Measurements from ENCODE around the gene GALNT13. TPM values are rescaled to one million over a fixed set of nuclear protein-coding genes. Genes with fewer than 3 reads are reported as not detected.

Gene GALNT13
- polyA plus RNA-seq, 2 of the 4 experiments (the other 2 are of a cell fraction), result 12.1 to 15.6 TPM

GRCh38 chr2:154198866-154199265 is 327.1 kb downstream of the GALNT13 start:
- CTCF ChIA-PET, result no interaction called here
- POLR2A ChIA-PET, result no interaction called here
- Histone ChIP-seq H3K4me1 (peaks cover 32% of the 10 kb centered on the region), H3K4me2 (no peak overlapping the region), H3K9me3 (no peaks in the 10 kb centered on the region), H3K27ac (no peak overlapping the region), H3K4me3 (no peak overlapping the region)
- DNase-seq (ENCODE audit: low read depth in 1 of 2, low spot score in 1 of 2) (no peak), ATAC-seq (no peak), FAIRE-seq (no peak)
- WGBS (ENCODE audit: missing lambda C conversion rate), result 72% methylated on average over 1 of the region's 1 CpG
- no peak for TF ChIP-seq CBX8 (IDR thresholded peaks at IDR 0.05)
- no peak for TF ChIP-seq CHD4 (IDR thresholded peaks at IDR 0.05; ENCODE audit: borderline replicate concordance)
- TF ChIP-seq JUNB (IDR thresholded peaks at IDR 0.05), result no peak
- TF ChIP-seq, protein P1, sequence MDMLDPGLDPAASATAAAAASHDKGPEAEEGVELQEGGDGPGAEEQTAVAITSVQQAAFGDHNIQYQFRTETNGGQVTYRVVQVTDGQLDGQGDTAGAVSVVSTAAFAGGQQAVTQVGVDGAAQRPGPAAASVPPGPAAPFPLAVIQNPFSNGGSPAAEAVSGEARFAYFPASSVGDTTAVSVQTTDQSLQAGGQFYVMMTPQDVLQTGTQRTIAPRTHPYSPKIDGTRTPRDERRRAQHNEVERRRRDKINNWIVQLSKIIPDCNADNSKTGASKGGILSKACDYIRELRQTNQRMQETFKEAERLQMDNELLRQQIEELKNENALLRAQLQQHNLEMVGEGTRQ (IDR thresholded peaks at IDR 0.05), result no peak
- no peak for TF ChIP-seq RFX5 (IDR thresholded peaks at IDR 0.05)
- TF ChIP-seq KDM1A (IDR thresholded peaks at IDR 0.05; ENCODE audit: low read depth), result no peak
- TF ChIP-seq ELK1 (IDR thresholded peaks at IDR 0.05; ENCODE audit: low read depth, low read length), result no peak
- TF ChIP-seq MYC (IDR thresholded peaks at IDR 0.05; ENCODE audit: borderline replicate concordance, low read length), result no peak
- no peak for TF ChIP-seq TFCP2L1 (CRISPR knock-in tag; IDR thresholded peaks at IDR 0.05)
- no peak for TF ChIP-seq RARB (CRISPR knock-in tag; IDR thresholded peaks at IDR 0.05)
- no peak for TF ChIP-seq MAZ (IDR thresholded peaks at IDR 0.05; ENCODE audit: borderline replicate concordance, low read depth, low read length)
- TF ChIP-seq EP300 (IDR thresholded peaks at IDR 0.05), result no peak
- TF ChIP-seq MAFK (IDR thresholded peaks at IDR 0.05; ENCODE audit: partially characterized antibody), result no peak
- TF ChIP-seq EHMT2 (IDR thresholded peaks at IDR 0.05; ENCODE audit: low read depth), result no peak
- TF ChIP-seq RAD21 (conservative IDR thresholded peaks at IDR 0.05 in 1 of 2, IDR thresholded peaks at IDR 0.05 in 1 of 2), result no peak
- TF ChIP-seq, protein P2, sequence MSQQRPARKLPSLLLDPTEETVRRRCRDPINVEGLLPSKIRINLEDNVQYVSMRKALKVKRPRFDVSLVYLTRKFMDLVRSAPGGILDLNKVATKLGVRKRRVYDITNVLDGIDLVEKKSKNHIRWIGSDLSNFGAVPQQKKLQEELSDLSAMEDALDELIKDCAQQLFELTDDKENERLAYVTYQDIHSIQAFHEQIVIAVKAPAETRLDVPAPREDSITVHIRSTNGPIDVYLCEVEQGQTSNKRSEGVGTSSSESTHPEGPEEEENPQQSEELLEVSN (IDR thresholded peaks at IDR 0.05; ENCODE audit: borderline replicate concordance, low read depth), result no peak

DNA sequence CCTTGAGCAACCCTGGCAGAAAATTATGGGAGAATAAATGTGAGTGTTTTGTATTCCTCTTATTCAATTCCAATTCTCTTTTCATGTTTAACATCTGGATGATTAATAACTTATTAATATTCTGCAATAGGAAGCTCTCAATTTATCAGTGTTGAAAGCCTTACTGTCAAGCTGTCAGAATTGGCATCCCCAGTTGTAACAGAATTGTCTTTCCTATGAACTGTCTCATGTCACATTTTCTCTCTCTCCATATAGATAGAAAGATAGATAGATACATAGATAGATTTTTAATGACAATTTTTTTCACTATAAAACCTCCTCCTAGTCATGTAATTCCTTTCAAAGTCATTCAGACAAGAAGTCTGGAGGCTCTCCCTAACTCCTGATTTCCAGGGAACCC is 331.5 kb downstream of the GALNT13 start:
- no peaks in the 10 kb centered on the region for H3K9me3 ChIP-seq
- POLR2A ChIA-PET, result no interaction called here
- no peak overlapping the region for H3K27ac ChIP-seq
- H3K4me2 ChIP-seq, result no peak overlapping the region
- DNase-seq (ENCODE audit: low read depth in 1 of 2, low spot score in 1 of 2), result no peak
- no peak for ATAC-seq
- CTCF ChIA-PET, result no interaction called here
- FAIRE-seq, result no peak
- peaks cover 3% of the 10 kb centered on the region; the same call in 2 of the 3 replicates for H3K4me1 ChIP-seq
- H3K4me3 ChIP-seq, result no peak overlapping the region
- TF ChIP-seq RAD21 (conservative IDR thresholded peaks at IDR 0.05 in 1 of 2, IDR thresholded peaks at IDR 0.05 in 1 of 2) (no peak), GATA3 (IDR thresholded peaks at IDR 0.05; ENCODE audit: borderline replicate concordance) (no peak), BCL3 (IDR thresholded peaks at IDR 0.05) (no peak), CBX2 (IDR thresholded peaks at IDR 0.05; ENCODE audit: borderline replicate concordance, low read depth) (no peak), CBX8 (IDR thresholded peaks at IDR 0.05) (no peak), RCOR1 (IDR thresholded peaks at IDR 0.05; ENCODE audit: low read depth, low read length) (no peak), ZC3H11A (IDR thresholded peaks at IDR 0.05) (no peak), POLR2A (IDR thresholded peaks at IDR 0.05; ENCODE audit: low read length) (no peak), MAFK (IDR thresholded peaks at IDR 0.05; ENCODE audit: partially characterized antibody) (no peak), MAX (IDR thresholded peaks at IDR 0.05) (no peak), MYC (IDR thresholded peaks at IDR 0.05; ENCODE audit: borderline replicate concordance, low read length) (no peak), CTCF (IDR thresholded peaks at IDR 0.05) (no peak), ZSCAN20 (CRISPR knock-in tag; IDR thresholded peaks at IDR 0.05) (no peak), CHD4 (IDR thresholded peaks at IDR 0.05; ENCODE audit: borderline replicate concordance) (no peak)
- TF ChIP-seq, protein P3, sequence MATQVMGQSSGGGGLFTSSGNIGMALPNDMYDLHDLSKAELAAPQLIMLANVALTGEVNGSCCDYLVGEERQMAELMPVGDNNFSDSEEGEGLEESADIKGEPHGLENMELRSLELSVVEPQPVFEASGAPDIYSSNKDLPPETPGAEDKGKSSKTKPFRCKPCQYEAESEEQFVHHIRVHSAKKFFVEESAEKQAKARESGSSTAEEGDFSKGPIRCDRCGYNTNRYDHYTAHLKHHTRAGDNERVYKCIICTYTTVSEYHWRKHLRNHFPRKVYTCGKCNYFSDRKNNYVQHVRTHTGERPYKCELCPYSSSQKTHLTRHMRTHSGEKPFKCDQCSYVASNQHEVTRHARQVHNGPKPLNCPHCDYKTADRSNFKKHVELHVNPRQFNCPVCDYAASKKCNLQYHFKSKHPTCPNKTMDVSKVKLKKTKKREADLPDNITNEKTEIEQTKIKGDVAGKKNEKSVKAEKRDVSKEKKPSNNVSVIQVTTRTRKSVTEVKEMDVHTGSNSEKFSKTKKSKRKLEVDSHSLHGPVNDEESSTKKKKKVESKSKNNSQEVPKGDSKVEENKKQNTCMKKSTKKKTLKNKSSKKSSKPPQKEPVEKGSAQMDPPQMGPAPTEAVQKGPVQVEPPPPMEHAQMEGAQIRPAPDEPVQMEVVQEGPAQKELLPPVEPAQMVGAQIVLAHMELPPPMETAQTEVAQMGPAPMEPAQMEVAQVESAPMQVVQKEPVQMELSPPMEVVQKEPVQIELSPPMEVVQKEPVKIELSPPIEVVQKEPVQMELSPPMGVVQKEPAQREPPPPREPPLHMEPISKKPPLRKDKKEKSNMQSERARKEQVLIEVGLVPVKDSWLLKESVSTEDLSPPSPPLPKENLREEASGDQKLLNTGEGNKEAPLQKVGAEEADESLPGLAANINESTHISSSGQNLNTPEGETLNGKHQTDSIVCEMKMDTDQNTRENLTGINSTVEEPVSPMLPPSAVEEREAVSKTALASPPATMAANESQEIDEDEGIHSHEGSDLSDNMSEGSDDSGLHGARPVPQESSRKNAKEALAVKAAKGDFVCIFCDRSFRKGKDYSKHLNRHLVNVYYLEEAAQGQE (IDR thresholded peaks at IDR 0.05), result no peak
- TF ChIP-seq, protein P4, sequence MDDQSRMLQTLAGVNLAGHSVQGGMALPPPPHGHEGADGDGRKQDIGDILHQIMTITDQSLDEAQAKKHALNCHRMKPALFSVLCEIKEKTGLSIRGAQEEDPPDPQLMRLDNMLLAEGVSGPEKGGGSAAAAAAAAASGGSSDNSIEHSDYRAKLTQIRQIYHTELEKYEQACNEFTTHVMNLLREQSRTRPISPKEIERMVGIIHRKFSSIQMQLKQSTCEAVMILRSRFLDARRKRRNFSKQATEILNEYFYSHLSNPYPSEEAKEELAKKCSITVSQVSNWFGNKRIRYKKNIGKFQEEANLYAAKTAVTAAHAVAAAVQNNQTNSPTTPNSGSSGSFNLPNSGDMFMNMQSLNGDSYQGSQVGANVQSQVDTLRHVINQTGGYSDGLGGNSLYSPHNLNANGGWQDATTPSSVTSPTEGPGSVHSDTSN (IDR thresholded peaks at IDR 0.05), result no peak
